PFSK-1 (cell line): ENCODE data around the gene ZNF664.

Experiments used
- FOXP2 ChIP-seq: optimal IDR thresholded peaks from 2 replicates; pipeline ENCODE3; 2011; ENCODE audit warnings: borderline replicate concordance, control low read depth, inconsistent platforms; ENCODE audit not compliant: insufficient read depth; ENCODE audit errors: extremely low read length, extremely low read depth
- POLR2AphosphoS5 ChIP-seq: IDR thresholded peaks from 2 replicates; pipeline ENCODE4 v1.6.1; 2012; ENCODE audit warnings: low read depth, mild to moderate bottlenecking, control low read depth, low read length, moderate library complexity
- SIN3A ChIP-seq: IDR thresholded peaks from 2 replicates; pipeline ENCODE4 v1.6.1; 2012; ENCODE audit warnings: mild to moderate bottlenecking, low read length, moderate library complexity, borderline replicate concordance; ENCODE audit not compliant: insufficient read depth
- TAF1 ChIP-seq: IDR thresholded peaks from 2 replicates; pipeline ENCODE4 v1.6.1; 2012; ENCODE audit warnings: low read length, control low read depth, borderline replicate concordance; ENCODE audit not compliant: insufficient read depth
- TF ChIP-seq, protein P1 (sequence below), 2 experiments: IDR thresholded peaks; 2 replicates each; pipeline versions ENCODE4 v1.6.1 to v1.8.0; 2011 to 2012; ENCODE audit warnings: low read depth in 2 of 2, low read length in 2 of 2, control low read depth in 1 of 2, inconsistent platforms in 1 of 2, mild to moderate bottlenecking in 1 of 2, moderate library complexity in 1 of 2; ENCODE audit not compliant: insufficient read depth in 1 of 2

Gene ZNF664

GRCh38 chr12:123954647-123955350, 18.2 kb upstream of the ZNF664 start:
- TF ChIP-seq FOXP2 (no peak), POLR2AphosphoS5 (no peak), TAF1 (no peak), SIN3A (no peak)
- TF ChIP-seq, protein P1, sequence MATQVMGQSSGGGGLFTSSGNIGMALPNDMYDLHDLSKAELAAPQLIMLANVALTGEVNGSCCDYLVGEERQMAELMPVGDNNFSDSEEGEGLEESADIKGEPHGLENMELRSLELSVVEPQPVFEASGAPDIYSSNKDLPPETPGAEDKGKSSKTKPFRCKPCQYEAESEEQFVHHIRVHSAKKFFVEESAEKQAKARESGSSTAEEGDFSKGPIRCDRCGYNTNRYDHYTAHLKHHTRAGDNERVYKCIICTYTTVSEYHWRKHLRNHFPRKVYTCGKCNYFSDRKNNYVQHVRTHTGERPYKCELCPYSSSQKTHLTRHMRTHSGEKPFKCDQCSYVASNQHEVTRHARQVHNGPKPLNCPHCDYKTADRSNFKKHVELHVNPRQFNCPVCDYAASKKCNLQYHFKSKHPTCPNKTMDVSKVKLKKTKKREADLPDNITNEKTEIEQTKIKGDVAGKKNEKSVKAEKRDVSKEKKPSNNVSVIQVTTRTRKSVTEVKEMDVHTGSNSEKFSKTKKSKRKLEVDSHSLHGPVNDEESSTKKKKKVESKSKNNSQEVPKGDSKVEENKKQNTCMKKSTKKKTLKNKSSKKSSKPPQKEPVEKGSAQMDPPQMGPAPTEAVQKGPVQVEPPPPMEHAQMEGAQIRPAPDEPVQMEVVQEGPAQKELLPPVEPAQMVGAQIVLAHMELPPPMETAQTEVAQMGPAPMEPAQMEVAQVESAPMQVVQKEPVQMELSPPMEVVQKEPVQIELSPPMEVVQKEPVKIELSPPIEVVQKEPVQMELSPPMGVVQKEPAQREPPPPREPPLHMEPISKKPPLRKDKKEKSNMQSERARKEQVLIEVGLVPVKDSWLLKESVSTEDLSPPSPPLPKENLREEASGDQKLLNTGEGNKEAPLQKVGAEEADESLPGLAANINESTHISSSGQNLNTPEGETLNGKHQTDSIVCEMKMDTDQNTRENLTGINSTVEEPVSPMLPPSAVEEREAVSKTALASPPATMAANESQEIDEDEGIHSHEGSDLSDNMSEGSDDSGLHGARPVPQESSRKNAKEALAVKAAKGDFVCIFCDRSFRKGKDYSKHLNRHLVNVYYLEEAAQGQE (IDR thresholded peaks at IDR 0.05; ENCODE audit: insufficient read depth in 1 of 2, low read depth in 2 of 2, low read length in 2 of 2), result no peak

DNA sequence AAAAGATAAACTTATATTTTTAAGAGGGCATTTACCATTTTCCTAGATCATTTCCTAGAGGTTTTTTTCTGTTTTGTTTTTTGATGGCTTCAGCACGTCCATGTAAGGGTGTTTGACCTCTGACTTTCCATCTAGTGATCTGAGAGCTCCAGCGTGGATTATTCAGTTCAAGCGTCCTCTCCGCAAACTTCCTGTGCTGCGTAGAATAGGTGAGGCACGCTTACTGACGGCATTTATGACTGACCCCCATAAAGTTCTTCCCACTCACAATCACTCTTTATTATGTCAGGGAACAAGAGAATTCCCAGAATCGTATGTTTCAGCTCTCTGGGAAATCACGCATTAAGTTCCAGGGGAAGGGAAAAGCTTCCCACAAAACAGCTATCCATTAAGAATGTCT, 16.8 kb upstream of the ZNF664 start:
- TF ChIP-seq, protein P1 (IDR thresholded peaks at IDR 0.05; ENCODE audit: insufficient read depth in 1 of 2, low read depth in 2 of 2, low read length in 2 of 2), result no peak
- TF ChIP-seq TAF1 (no peak), FOXP2 (no peak)

DNA sequence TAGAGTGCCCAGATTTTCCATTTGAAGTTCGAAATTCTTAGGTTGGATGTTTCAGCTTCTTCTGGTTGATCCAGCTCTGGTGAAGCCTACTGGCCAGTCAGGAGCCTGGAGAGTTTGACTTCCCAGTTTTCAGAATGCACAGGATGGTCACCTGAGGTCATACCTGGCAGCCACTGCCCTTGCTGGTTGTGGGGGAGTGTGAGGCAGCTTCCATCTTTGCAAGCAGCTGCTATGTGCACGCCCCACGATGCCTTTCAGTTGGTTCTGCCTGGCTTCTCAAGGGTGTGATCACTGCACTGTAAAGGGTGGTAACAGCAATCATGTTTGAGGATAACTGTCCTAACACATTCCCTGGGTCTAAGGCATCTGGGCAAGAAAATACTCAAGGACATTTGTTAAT, 15.8 kb upstream of the ZNF664 start:
- TF ChIP-seq TAF1 (no peak), POLR2AphosphoS5 (no peak), FOXP2 (no peak), SIN3A (no peak)
- TF ChIP-seq, protein P1 (IDR thresholded peaks at IDR 0.05; ENCODE audit: insufficient read depth in 1 of 2, low read depth in 2 of 2, low read length in 2 of 2), result no peak

GRCh38 chr12:123958462-123958861, 14.6 kb upstream of the ZNF664 start:
- no peak for TF ChIP-seq SIN3A
- TF ChIP-seq POLR2AphosphoS5, result no peak
- TF ChIP-seq FOXP2, result no peak
- no peak for TF ChIP-seq TAF1
- TF ChIP-seq, protein P1 (IDR thresholded peaks at IDR 0.05; ENCODE audit: insufficient read depth in 1 of 2, low read depth in 2 of 2, low read length in 2 of 2), result no peak
